WI38 (cell line): ENCODE results near the gene SLC2A6.

Experiments used
- H3K4me3 ChIP-seq: 2 replicates; pipeline ENCODE4 v1.5.1; 2011; ENCODE audit warnings: low read depth, mild to moderate bottlenecking, control low read depth, low read length
- TF ChIP-seq, protein P1 (sequence below): IDR thresholded peaks from 2 replicates; pipeline ENCODE4 v1.5.1; 2012; ENCODE audit warnings: low read depth, mild to moderate bottlenecking, control low read depth, low read length

Gene SLC2A6

DNA sequence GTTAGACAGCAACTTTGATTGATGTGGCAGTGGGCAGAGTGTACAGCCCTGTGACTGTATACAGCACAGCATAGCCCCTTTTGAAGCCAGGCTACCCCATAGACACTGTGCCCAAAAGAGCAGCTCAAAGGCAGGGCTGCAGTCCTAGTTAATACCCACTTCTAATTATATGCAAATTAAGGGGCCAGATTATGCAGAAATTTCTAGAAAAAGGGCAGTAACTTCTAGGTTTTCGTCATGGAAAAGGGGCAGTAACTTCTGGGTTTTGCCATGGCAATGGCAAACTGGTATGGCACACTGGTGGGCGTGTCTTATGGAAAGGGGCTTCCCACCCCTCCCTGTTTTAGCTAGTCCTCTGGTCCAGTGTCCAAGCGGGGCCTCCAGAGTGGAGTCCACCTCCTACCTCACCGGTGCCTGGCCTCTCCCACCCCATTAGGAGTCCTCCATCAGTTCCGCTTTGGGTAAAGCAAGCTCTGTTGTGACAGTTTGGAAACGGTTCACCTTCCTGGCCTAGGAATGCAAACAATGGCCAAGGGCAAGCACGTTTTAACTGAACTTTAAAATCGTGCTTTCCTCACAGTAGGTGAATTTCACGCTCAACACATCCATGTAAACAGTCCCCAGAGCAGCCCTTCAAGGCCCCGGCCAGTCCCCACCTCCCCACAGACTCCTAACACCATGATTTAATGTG is 51.1 kb downstream of the SLC2A6 start:
- H3K4me3 ChIP-seq = no peak overlapping the region
- TF ChIP-seq, protein P1, sequence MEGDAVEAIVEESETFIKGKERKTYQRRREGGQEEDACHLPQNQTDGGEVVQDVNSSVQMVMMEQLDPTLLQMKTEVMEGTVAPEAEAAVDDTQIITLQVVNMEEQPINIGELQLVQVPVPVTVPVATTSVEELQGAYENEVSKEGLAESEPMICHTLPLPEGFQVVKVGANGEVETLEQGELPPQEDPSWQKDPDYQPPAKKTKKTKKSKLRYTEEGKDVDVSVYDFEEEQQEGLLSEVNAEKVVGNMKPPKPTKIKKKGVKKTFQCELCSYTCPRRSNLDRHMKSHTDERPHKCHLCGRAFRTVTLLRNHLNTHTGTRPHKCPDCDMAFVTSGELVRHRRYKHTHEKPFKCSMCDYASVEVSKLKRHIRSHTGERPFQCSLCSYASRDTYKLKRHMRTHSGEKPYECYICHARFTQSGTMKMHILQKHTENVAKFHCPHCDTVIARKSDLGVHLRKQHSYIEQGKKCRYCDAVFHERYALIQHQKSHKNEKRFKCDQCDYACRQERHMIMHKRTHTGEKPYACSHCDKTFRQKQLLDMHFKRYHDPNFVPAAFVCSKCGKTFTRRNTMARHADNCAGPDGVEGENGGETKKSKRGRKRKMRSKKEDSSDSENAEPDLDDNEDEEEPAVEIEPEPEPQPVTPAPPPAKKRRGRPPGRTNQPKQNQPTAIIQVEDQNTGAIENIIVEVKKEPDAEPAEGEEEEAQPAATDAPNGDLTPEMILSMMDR = no peak

DNA sequence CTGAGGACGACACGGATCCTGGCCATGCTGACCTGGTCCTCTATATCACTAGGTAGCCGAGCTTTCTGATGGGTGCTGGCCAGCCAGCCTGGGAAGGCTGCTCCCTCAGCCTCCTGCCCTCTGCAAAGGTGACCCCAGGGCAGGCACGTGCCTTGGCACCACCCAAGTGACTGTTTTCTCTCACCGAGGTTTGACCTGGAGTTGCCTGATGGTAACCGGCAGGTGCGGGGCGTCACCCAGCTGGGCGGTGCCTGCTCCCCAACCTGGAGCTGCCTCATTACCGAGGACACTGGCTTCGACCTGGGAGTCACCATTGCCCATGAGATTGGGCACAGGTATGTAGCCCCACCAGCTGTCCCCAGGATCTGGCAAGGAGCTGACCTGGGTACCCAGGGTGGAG is 52.9 kb downstream of the SLC2A6 start:
- TF ChIP-seq, protein P1 = no peak
- H3K4me3 ChIP-seq = no peak overlapping the region

DNA sequence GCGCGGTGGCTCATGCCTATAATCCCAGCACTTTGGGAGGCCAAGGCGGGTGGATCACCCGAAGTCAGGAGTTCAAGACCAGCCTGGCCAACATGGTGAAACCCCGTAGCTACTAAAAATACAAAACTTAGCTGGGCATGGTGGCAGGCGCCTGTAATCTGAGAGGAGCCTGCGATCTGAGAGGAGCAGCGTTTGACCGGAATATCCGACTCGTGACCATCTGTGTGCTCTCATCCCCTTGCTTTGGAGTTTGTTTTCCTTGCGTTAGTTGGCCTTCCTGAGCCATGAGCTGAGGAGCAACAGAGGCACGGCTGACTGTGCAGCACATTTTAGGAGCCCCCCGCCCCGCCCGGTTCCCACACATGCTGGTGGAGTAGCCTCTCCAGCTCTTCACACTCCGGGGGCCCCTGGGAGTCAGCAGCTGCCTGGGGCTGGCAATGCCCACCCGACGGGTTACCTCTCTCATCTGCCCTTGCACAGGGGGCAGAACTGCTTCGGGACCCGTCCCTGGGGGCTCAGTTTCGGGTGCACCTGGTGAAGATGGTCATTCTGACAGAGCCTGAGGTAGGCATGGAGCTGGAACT is 53.8 kb downstream of the SLC2A6 start:
- TF ChIP-seq, protein P1 = no peak

DNA sequence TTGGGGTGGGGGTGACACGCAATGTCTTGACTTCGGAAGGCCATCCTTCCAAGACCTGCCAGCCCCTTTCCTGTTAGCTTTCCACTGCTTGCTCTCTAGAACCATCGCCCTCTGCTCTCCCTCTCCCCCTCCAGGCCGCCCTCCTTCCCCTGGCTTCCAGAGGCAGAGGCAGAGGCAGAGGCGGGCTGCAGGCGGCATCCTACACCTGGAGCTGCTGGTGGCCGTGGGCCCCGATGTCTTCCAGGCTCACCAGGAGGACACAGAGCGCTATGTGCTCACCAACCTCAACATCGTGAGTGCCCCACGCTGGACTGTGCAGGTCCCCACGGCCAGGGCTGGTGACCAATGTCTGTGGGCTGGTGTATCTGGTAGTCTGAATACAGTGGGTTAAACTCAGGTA is 54.7 kb downstream of the SLC2A6 start:
- TF ChIP-seq, protein P1 = no peak
- no peak overlapping the region for H3K4me3 ChIP-seq

More for the DNA sequence above, 53.8 kb downstream of the SLC2A6 start:
- H3K4me3 ChIP-seq = no peak overlapping the region

DNA sequence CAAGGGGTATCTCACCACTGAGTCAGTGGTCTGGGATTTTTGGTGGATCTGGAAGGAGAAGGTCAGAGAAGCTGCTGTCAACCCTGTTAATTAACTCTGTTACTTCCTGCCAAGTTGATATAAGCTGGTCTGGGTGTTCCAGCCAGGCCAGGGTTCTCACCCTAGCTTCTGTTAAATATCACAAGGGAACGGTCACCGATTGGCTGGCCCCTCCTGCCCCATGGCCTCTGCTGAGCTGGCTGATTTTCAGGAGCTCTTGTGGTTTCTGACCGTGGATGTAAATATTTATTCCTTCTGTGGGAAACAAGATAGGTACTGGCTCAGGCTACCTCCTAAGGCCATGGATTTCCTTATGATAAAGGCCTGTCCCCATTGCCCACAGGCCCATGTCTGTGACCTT is 55.7 kb downstream of the SLC2A6 start:
- H3K4me3 ChIP-seq = no peak overlapping the region
- TF ChIP-seq, protein P1 = no peak

DNA sequence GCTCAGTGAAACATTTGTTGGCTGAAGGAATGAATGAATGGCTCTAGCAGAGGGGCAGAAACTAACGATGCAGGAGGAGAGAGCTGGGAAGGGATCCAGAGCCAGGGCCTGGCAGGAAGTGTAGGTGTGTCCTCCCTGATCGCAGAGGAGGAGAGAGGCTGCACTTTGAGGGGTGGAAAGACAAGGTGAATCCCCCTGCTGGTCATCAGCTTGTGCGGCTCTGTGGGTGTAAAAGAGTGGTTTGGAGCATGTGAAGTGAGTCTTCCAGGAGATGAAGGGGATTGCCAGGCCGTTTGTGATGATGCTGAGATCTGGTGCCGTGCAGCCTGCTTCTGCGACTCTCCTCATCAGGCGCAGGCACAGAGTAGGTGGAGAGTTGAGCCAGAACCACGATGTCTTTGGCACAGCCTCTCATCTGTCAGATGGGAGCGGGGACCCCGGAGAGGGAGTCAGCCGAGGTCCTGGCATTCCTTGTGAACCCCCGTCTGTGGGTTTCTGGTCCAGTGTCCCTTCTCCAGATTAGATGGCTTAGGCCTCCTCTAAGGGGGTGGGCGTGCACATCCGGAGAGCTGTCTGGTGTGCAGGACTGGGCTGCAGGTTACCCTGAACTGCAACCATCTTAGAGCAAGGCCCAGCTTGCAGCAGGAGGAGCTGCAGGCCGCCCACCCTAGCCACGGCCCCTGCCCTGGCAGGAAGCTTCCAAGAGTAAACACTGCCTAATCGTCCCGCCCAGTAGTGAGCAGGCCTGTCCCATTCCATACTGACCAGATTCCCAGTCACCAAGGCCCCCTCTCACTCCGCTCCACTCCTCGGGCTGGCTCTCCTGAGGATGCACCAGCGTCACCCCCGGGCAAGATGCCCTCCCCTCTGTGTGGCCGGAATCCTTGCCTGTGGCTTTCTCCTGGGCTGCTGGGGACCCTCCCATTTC is 57.0 kb downstream of the SLC2A6 start, which contains the start of gene ADAMTS13:
ADAMTS13 (plus strand) TSS at position 753 of the 928 bp plus-strand sequence; CDS start at position 830, 77 bp downstream.
- no peak within 1 kb of the TSS for H3K4me3 ChIP-seq
- TF ChIP-seq, protein P1 = no peak
